ENCODE data around the gene APP. TPM values are rescaled to one million over a fixed set of nuclear protein-coding genes. Genes with fewer than 3 reads are reported as not detected.

APP gene
- total RNA-seq, 3 donors from 2014 or later: 270 to 546 (median 383) TPM

DNA sequence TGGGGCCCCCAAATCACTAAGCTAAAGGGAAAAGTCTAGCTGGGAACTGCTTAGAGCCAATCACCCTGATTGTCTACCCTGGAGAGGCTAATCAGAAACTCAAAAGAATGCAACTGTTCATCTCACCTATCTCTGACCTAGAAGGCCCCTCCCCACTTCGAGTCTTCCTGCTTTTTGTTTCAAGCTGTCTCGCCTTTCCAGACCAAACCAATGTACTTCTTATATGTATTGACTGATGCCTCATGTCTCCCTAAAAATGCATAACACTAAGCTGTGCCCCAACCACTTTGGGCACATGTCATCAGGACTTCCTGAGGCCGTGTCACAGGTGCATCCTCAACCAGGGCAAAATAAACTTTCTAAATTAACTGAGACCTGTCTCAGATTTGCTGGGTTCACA, 209.5 kb downstream of the APP start:
- Histone ChIP-seq H3K36me3 (no peaks in the 10 kb centered on the region), H3K4me1 (no peaks in the 10 kb centered on the region), H3K27me3 (no peaks in the 10 kb centered on the region), H3K4me3 (no peak overlapping the region), H3K27ac (no peak overlapping the region), H3K9me3 (no peaks in the 10 kb centered on the region)
- DNase-seq (ENCODE audit: low spot score in 2 of 2): no peak
- intact Hi-C loops (cut with DNase I; ENCODE audit: low total_unique reads): no loop called here
- TF ChIP-seq POLR2A (IDR thresholded peaks at IDR 0.05) (no peak), POLR2AphosphoS5 (IDR thresholded peaks at IDR 0.05) (no peak)
- TF ChIP-seq, protein P1, sequence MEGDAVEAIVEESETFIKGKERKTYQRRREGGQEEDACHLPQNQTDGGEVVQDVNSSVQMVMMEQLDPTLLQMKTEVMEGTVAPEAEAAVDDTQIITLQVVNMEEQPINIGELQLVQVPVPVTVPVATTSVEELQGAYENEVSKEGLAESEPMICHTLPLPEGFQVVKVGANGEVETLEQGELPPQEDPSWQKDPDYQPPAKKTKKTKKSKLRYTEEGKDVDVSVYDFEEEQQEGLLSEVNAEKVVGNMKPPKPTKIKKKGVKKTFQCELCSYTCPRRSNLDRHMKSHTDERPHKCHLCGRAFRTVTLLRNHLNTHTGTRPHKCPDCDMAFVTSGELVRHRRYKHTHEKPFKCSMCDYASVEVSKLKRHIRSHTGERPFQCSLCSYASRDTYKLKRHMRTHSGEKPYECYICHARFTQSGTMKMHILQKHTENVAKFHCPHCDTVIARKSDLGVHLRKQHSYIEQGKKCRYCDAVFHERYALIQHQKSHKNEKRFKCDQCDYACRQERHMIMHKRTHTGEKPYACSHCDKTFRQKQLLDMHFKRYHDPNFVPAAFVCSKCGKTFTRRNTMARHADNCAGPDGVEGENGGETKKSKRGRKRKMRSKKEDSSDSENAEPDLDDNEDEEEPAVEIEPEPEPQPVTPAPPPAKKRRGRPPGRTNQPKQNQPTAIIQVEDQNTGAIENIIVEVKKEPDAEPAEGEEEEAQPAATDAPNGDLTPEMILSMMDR (IDR thresholded peaks at IDR 0.05): no peak

GRCh38 chr21:25960402-25960801, 210.2 kb downstream of the APP start:
- TF ChIP-seq, protein P1 (IDR thresholded peaks at IDR 0.05): no peak
- no peak for TF ChIP-seq POLR2AphosphoS5 (IDR thresholded peaks at IDR 0.05)
- TF ChIP-seq POLR2A (IDR thresholded peaks at IDR 0.05): no peak
- intact Hi-C loops (cut with DNase I; ENCODE audit: low total_unique reads): no loop called here
- H3K4me1 ChIP-seq: no peaks in the 10 kb centered on the region
- H3K27me3 ChIP-seq: no peaks in the 10 kb centered on the region
- no peaks in the 10 kb centered on the region for H3K9me3 ChIP-seq
- no peak for DNase-seq (ENCODE audit: low spot score in 2 of 2)
- no peak overlapping the region for H3K4me3 ChIP-seq
- H3K36me3 ChIP-seq: peaks cover 1% of the 10 kb centered on the region
- no peak overlapping the region for H3K27ac ChIP-seq

DNA sequence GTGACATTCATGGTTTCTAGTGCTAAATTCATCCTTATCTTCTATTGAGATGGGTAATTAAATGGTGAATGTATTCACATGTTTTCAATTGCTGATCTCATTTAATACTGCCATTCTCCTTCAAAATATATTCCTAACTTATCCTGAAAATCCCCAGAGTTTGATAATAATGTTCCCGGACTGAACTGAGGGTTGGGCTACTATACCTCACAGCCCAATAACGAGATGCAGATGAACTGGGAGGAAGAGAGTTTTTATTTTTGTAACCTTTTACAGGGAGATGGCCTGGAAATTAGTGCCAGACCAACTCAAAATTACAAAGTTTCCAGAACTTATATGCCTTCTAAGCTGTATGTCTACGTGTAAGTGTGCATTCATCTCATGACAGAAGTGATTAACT, 210.8 kb downstream of the APP start:
- H3K9me3 ChIP-seq: no peaks in the 10 kb centered on the region
- H3K36me3 ChIP-seq: peaks cover 6% of the 10 kb centered on the region
- TF ChIP-seq POLR2A (IDR thresholded peaks at IDR 0.05) (no peak), POLR2AphosphoS5 (IDR thresholded peaks at IDR 0.05) (no peak)
- TF ChIP-seq, protein P1 (IDR thresholded peaks at IDR 0.05): no peak
- intact Hi-C loops (cut with DNase I; ENCODE audit: low total_unique reads): no loop called here
- no peaks in the 10 kb centered on the region for H3K27me3 ChIP-seq
- no peak overlapping the region for H3K27ac ChIP-seq
- no peak for DNase-seq (ENCODE audit: low spot score in 2 of 2)
- H3K4me3 ChIP-seq: no peak overlapping the region
- H3K4me1 ChIP-seq: no peaks in the 10 kb centered on the region

DNA sequence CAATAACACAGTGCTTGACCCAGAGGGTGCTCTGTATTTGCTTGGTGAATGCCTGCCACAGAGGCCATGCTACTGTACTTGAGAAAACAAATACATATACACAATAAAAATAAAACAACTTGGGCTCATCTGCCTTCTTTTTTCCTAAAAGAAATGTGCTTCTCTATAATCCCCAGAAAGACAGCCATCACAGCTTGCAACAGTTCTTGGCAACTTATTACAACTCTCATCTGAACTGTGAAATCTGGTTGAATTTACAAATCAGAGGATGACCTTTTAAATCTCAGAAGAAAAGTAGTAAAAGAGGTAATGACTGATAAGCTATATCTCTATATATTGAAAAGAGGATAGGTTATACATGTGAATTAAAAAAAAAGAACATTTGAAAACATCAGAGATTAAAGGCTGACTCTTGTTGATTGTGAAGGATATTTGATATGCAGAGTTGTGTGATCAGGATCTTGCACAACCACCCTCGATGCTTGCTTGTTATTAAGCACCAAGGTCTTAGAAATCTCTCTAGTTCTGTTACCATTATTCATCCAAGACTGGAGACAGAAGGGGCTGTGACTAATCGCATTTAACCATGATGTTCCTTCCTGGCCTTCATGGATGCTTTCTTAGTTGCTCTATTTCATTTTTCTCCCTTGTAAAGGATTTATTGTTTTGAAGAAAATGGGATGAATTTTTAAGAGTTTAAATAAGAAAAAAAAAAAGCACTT, 213.4 kb downstream of the APP start:
- TF ChIP-seq POLR2A (IDR thresholded peaks at IDR 0.05): no peak
- TF ChIP-seq, protein P1 (IDR thresholded peaks at IDR 0.05): no peak
- Histone ChIP-seq H3K27me3 (no peaks in the 10 kb centered on the region), H3K4me3 (no peak overlapping the region), H3K4me1 (no peaks in the 10 kb centered on the region), H3K9me3 (no peaks in the 10 kb centered on the region), H3K27ac (no peak overlapping the region), H3K36me3 (peaks cover 6% of the 10 kb centered on the region)
- intact Hi-C loops (cut with DNase I; ENCODE audit: low total_unique reads): no loop called here
- DNase-seq (ENCODE audit: low spot score in 2 of 2): no peak

DNA sequence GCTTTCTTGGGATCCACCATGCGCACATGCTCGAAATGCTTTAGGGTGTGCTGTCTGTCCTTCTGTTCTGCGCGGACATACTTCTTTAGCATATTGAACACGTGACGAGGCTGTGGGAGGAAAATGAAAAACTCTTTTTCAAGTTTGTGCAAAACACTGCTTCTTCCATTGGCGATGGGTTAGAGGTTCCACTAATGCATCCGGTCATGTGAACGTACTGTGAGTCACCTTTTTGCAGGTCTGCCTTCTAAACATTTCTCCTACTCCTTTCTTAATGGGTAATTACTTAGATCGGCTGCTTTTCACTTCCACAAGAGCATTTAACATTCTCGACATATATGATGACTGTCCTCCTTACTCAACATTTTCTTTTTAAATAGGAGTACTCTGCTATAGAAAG, 214.9 kb downstream of the APP start:
- H3K36me3 ChIP-seq: peaks cover 6% of the 10 kb centered on the region

More for the DNA sequence above, 214.9 kb downstream of the APP start:
- H3K27me3 ChIP-seq: no peaks in the 10 kb centered on the region
- H3K4me3 ChIP-seq: no peak overlapping the region
- intact Hi-C loops (cut with DNase I; ENCODE audit: low total_unique reads): no loop called here
- TF ChIP-seq POLR2A (IDR thresholded peaks at IDR 0.05) (no peak), POLR2AphosphoS5 (IDR thresholded peaks at IDR 0.05) (no peak)
- TF ChIP-seq, protein P1 (IDR thresholded peaks at IDR 0.05): no peak
- H3K27ac ChIP-seq: no peak overlapping the region
- H3K9me3 ChIP-seq: no peaks in the 10 kb centered on the region
- DNase-seq (ENCODE audit: low spot score in 2 of 2): no peak
- no peaks in the 10 kb centered on the region for H3K4me1 ChIP-seq

Data from breast epithelium (tissue), 4 donors.